GM10266 (cell line): ENCODE measurements around the gene GABBR1.

Experiments used
- DNase-seq: peaks from one replicate; pipeline ENCODE4 v3.0.0; 2012; ENCODE audit errors: extremely low spot score
- TF ChIP-seq, protein P1 (sequence below): IDR thresholded peaks from 2 replicates; pipeline ENCODE4 v1.5.1; 2012; ENCODE audit warnings: mild to moderate bottlenecking, low read depth; ENCODE audit not compliant: control insufficient read depth, insufficient read depth; ENCODE audit errors: missing control alignments

GABBR1 gene

DNA sequence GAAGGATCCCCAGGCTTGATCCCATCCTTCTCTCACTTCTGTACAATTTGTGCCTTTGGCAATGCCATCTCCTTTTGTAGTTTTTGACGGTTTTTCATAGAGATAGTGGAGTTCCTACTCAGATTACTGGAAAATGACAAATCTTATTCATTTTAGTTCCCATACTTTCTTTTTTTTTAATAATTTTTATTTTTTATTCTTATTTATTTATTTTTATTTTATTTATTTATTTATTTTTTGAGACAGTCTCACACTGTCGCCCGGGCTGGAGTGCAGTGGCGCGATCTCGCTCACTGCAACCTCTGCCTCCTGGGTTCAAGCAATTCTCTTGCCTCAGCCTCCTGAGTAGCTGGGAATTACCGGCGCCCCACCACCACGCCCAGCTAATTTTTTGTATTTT, 4.3 kb upstream of the GABBR1 start:
- TF ChIP-seq, protein P1, sequence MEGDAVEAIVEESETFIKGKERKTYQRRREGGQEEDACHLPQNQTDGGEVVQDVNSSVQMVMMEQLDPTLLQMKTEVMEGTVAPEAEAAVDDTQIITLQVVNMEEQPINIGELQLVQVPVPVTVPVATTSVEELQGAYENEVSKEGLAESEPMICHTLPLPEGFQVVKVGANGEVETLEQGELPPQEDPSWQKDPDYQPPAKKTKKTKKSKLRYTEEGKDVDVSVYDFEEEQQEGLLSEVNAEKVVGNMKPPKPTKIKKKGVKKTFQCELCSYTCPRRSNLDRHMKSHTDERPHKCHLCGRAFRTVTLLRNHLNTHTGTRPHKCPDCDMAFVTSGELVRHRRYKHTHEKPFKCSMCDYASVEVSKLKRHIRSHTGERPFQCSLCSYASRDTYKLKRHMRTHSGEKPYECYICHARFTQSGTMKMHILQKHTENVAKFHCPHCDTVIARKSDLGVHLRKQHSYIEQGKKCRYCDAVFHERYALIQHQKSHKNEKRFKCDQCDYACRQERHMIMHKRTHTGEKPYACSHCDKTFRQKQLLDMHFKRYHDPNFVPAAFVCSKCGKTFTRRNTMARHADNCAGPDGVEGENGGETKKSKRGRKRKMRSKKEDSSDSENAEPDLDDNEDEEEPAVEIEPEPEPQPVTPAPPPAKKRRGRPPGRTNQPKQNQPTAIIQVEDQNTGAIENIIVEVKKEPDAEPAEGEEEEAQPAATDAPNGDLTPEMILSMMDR, result no peak
- DNase-seq, result no peak

DNA sequence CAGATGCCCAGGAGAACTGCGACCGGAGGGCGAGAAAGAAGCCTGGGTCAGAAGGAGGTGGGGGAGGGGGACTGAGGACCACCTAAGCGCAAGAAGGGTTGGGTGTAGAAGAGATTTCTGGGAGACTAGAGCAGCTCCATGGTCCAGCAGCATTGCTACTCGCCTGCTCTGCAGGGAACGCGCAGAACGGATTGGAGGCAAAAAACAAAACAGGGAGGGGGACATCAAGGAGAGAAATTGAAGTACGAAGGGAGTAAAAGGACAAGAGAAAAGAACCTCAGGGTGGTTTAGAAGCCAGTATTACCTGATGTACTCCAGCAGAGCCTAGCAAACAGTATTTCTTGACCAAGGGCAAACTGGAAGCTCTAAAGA, 537 bp upstream of the GABBR1 start:
- TF ChIP-seq, protein P1, result no peak
- no peak for DNase-seq

DNA sequence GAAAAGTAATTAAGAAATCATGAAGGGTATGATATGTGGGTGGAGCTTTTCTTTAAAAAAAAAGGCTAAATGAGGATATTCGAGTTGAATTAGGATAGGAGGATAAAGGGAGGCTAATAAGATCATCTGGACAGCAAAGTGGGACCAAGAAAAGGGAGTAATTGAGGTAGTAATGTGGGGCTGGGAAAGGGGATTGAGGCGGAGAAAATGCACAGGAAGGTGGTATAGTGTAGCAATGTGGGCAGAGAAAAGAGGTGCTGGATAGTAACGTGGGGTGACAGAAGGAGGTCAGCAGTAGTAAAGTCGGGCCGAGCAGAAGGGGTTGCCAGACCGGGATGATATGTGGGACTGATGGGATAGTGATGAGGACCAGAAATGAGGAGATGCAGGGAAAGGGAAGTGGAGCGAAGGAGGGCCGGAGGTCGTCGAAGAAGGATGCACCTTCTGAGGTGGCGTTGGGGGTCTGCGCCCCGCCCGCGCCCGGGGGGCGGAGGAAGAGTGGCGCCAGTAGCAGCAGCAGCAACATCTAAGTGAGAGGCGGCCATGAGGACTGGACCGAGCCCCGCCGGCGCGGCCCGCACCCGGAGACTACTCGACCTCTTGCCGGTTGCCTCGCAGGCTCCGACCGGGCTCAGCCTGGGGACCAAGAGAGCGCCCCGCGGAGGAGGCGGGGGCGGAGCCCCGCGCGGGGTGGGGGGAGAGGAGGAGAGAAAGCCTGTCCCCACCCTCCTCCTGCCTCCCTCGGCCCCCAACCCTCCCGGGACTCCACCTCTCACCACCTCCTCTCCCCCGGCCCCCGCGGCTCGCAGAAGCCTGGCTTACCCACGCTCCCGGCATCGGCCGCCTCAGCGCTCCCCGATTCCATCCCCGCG, 887 bp downstream of the GABBR1 start:
- TF ChIP-seq, protein P1, result no peak
- DNase-seq, result peak; percentile 72

DNA sequence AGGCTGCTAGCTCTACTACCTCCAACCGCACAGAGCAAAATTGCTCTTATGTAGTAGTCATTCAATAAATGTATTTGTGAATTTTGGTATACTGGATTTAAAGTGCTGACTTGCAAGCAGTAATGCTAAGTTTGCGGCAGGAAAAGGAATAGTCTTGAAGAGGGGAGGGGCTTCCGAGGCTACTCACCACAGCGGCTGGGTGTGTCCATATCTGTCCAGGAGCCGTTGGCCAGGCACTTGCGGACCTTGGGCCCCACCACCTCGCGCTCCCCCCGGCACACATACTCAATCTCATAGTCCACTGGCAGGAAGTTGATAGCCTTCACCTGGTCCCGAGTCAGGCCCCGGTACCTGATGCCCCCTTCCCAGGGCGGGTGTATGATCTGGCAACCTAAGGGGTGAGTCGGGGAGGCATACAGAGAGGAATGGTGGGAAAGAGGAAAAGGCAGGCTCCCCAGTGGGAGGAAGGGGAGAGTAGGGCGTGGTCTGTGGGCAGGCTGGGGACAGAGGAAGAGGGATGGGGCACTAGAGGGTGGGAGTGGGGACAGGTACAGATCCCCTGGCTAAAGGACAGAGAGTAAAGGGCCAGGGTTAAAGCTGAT, 1.7 kb downstream of the GABBR1 start:
- DNase-seq, result no peak

DNA sequence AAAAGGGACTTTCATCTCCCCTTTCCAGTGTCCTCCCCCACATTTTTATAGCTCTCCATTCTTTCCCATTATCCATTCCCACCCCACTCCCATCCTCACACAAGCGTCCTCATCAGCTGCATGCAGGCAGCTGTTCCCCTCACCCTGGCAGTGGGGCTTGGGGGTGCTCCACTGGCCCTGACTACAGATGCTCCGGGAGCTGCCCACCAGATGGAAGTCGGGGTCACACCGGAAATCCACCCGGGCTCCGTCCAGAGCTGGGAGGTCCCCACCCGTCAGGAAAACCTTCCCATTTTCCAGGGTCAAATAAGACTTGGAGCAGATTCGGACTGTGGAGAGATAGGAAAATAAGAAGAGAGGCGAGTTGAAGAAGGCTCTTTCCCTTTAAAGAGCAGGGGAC, 2.7 kb downstream of the GABBR1 start:
- no peak for DNase-seq
- TF ChIP-seq, protein P1, result no peak

More for the DNA sequence above, 1.7 kb downstream of the GABBR1 start:
- TF ChIP-seq, protein P1, result no peak

DNA sequence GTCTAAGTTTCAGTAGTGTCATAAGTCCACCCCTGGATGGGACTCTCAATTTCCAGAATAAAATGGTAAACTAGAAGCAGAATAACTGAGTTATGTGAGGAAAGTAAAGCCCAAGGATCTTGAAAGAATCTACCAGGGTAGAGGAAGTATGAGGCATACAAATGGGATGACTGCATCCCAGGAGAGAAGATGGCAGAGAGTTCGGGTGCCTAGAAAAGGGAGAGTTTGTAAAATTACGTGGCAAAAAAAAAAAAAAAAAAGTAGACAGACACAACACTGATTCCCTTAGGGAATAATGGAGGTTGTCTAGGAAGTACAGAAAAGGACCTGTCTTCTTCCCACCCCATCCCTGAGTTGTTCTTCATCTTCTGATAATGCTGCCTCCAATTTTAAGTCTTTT, 3.4 kb downstream of the GABBR1 start:
- TF ChIP-seq, protein P1, result no peak

DNA sequence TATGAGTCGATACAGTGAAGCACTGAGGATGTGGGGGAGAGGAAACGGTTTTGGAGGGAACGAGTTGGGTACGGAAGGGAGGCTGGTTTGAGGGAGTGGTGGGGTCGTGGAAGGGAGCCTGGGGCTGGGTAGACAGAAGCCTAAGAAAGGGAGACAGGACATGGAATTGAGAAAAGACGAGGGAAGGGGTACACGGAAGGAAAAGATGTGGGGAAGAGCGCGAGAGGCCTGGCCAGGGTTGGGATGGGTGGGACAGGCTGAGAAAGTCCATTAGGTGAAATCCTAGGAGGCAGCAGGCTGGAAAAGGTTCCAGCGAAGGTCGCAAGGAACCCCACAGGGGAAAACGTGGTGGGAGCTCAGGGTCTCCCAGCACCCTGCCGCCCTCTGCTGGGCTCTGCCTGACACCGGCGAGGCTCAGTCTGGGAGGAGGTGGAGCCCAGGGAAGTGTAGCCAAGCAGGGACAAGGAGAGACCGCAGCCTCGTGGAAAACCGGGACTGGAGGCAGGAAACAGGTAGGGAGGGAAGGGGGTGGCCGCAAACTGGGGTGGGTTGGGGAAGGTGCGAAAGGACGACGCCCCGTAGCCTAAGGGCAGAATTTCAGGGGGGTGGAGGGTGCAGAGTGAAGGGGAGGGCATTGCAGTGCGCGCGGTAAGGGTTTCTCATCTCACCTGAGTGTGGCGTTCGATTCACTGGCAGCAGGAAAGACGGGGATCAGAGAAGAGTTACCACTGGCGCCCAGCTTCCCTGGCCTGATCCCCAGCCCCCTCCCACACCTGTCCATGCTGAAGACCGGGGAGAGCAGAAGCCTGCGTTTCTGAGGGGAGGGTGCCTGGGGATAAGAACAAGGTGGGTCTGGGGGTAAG, 4.3 kb downstream of the GABBR1 start:
- DNase-seq, result peak; percentile 87
- TF ChIP-seq, protein P1, result peak; percentile 82

More for the DNA sequence above, 3.4 kb downstream of the GABBR1 start:
- DNase-seq, result no peak
